Fibroblast of the conjunctiva (primary cell): ENCODE measurements around the gene ZNF827.

Experiments
- DNase-seq: peaks from one replicate; pipeline ENCODE4 v3.0.0-alpha.2; 2010; ENCODE audit warnings: low read depth

ZNF827 gene

DNA sequence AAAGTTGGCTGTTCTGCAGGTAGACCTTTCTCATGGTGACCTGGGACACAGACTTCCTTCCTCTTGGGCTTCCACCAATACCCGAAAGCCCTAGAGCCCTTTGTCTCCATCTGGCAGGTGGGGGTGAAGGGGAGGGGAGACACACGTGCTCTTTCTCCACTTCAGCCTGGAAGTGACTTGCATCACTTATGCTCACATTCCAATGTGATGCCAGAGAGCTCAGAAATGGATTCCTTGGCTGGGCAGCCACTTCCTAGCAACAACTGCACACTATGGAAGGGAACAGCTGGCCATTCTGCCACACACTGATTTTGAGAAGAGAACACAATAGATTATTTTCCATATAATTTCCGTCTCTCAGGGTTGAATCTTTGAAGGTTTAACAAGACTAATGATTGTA lies 222.4 kb downstream of the ZNF827 start:
- no peak for DNase-seq

DNA sequence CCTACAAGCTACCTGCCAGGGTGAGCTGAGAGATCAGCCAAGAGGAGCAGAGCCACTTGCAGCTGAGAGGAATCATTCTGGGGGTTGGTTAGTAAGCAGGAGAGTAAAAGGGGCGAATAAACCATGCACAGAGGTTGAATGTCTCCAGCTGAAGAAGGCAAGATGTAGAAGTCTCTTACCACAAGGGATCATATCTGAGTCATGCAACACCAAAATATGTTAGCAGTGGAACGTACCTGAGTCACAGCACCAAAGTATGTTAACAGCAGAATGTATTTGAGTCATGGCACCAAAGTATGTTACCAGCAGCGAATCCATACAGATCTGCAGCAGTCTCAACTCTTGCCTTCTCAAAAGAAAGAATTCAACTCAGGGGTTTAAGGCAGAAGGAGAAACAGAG lies 228.8 kb downstream of the ZNF827 start:
- DNase-seq = peak; percentile 87

DNA sequence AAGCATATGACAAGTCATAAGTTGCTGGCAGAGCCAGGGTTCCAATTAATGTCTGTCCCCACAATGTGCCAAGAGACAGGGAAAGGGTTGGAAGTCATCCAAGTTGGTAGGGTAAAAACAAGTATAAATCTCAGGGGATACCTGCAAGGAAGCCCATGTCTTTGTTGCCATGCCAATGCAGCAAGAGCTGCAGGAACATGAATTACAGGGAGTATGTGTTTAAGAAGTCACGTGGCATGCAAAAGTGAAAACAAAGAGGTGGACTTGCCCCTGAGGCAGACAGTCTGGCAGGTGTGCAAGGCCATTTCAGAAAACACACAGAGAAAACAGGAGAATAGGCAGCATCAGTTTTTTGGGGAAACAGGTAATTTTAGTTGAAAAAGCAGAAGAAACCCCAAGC lies 229.3 kb downstream of the ZNF827 start:
- DNase-seq = no peak
